GM12873 (cell line): Measurements from ENCODE around the gene SLC39A11.

Experiments used
- CTCF ChIP-seq: IDR thresholded peaks from 2 replicates; pipeline ENCODE4 v1.5.1; 2012; ENCODE audit warnings: low read depth, mild to moderate bottlenecking, moderate library complexity, low read length, control low read depth; ENCODE audit not compliant: insufficient read depth; ENCODE audit errors: missing control alignments

SLC39A11 gene

GRCh38 chr17:72797142-72797541 is 295.3 kb downstream of the SLC39A11 start:
- TF ChIP-seq CTCF = no peak

- TF ChIP-seq CTCF = no peak
Measured at GRCh38 chr17:72795941-72796340, 296.5 kb downstream of the SLC39A11 start.

- no peak for TF ChIP-seq CTCF
Measured at GRCh38 chr17:72794152-72794551, 298.3 kb downstream of the SLC39A11 start.

GRCh38 chr17:72792771-72793170 is 299.7 kb downstream of the SLC39A11 start:
- no peak for TF ChIP-seq CTCF

- TF ChIP-seq CTCF = no peak
Measured at GRCh38 chr17:72790190-72790589, 302.3 kb downstream of the SLC39A11 start.

- TF ChIP-seq CTCF = no peak
Measured at GRCh38 chr17:72789711-72790110, 302.8 kb downstream of the SLC39A11 start.

- TF ChIP-seq CTCF = no peak
Measured at GRCh38 chr17:72788950-72789585, 303.4 kb downstream of the SLC39A11 start.
